ENCODE measurements around the gene CAMTA1. TPM values are rescaled to one million over a fixed set of nuclear protein-coding genes. Genes with fewer than 3 reads are reported as not detected.

The CAMTA1 gene
- total RNA-seq, 4 donors from 2014 or later = 86.3 to 170 (median 132) TPM

GRCh38 chr1:7269525-7269924, 484.3 kb downstream of the CAMTA1 start:
- TF ChIP-seq EP300 (IDR thresholded peaks at IDR 0.05) (no peak), POLR2AphosphoS5 (IDR thresholded peaks at IDR 0.05) (no peak), CTCF (IDR thresholded peaks at IDR 0.05) (no peak), POLR2A (IDR thresholded peaks at IDR 0.05) (no peak)
- peaks cover 4% of the 10 kb centered on the region for H3K27me3 ChIP-seq
- peaks cover 0 to 21% (median 0%) of the 10 kb centered on the region in 3 donors for H3K9me3 ChIP-seq
- ATAC-seq = no peak
- H3K4me1 ChIP-seq = peaks cover 0 to 7% (median 0%) of the 10 kb centered on the region in 3 donors
- no peaks in the 10 kb centered on the region for H3K36me3 ChIP-seq
- 64 to 100% methylated on average over 1 of the region's 1 CpG for WGBS, 2 donors (ENCODE audit: low coverage in 1 of 2)
- no peak overlapping the region for H3K4me3 ChIP-seq
- no peak overlapping the region for H3K27ac ChIP-seq

GRCh38 chr1:7274256-7274655, 489.0 kb downstream of the CAMTA1 start:
- H3K27ac ChIP-seq = no peak overlapping the region

GRCh38 chr1:7278045-7278444, 492.8 kb downstream of the CAMTA1 start:
- Histone ChIP-seq H3K36me3 (no peaks in the 10 kb centered on the region), H3K9me3 (peaks cover 0 to 18% (median 0%) of the 10 kb centered on the region in 3 donors), H3K4me3 (no peak overlapping the region), H3K27me3 (peaks cover 11% of the 10 kb centered on the region), H3K4me1 (no peaks in the 10 kb centered on the region), H3K27ac (no peak overlapping the region)
- 88 to 100% methylated on average over 1 of the region's 2 CpGs for WGBS, 2 donors (ENCODE audit: low coverage in 1 of 2)
- no peak for ATAC-seq
- no peak for TF ChIP-seq POLR2AphosphoS5 (IDR thresholded peaks at IDR 0.05)
- TF ChIP-seq CTCF (IDR thresholded peaks at IDR 0.05) = no peak
- TF ChIP-seq POLR2A (IDR thresholded peaks at IDR 0.05) = no peak
- TF ChIP-seq EP300 (IDR thresholded peaks at IDR 0.05) = no peak

More at GRCh38 chr1:7274256-7274655, 489.0 kb downstream of the CAMTA1 start:
- Histone ChIP-seq H3K36me3 (no peaks in the 10 kb centered on the region), H3K9me3 (peaks cover 0 to 26% (median 0%) of the 10 kb centered on the region in 3 donors), H3K4me1 (no peaks in the 10 kb centered on the region), H3K4me3 (no peak overlapping the region), H3K27me3 (peaks cover 3% of the 10 kb centered on the region)
- WGBS, 2 donors (ENCODE audit: low coverage in 1 of 2) = 60 to 79% methylated on average over 3 of the region's 3 CpGs
- no peak for TF ChIP-seq EP300 (IDR thresholded peaks at IDR 0.05)
- TF ChIP-seq CTCF (IDR thresholded peaks at IDR 0.05) = no peak
- no peak for TF ChIP-seq POLR2AphosphoS5 (IDR thresholded peaks at IDR 0.05)
- no peak for TF ChIP-seq POLR2A (IDR thresholded peaks at IDR 0.05)
- ATAC-seq = no peak

GRCh38 chr1:7278827-7279765, 493.8 kb downstream of the CAMTA1 start:
- Histone ChIP-seq H3K27me3 (peaks cover 11% of the 10 kb centered on the region), H3K27ac (no peak overlapping the region), H3K4me1 (no peaks in the 10 kb centered on the region), H3K36me3 (no peaks in the 10 kb centered on the region), H3K4me3 (no peak overlapping the region), H3K9me3 (peaks cover 0 to 18% (median 0%) of the 10 kb centered on the region in 3 donors)
- no peak for ATAC-seq
- WGBS, 2 donors (ENCODE audit: low coverage in 1 of 2) = 42 to 67% methylated on average over 4 of the region's 16 CpGs
- TF ChIP-seq EP300 (IDR thresholded peaks at IDR 0.05) (no peak), CTCF (IDR thresholded peaks at IDR 0.05) (no peak), POLR2AphosphoS5 (IDR thresholded peaks at IDR 0.05) (no peak), POLR2A (IDR thresholded peaks at IDR 0.05) (no peak)
